ENCODE data around the gene RGS6.

Gene RGS6

DNA sequence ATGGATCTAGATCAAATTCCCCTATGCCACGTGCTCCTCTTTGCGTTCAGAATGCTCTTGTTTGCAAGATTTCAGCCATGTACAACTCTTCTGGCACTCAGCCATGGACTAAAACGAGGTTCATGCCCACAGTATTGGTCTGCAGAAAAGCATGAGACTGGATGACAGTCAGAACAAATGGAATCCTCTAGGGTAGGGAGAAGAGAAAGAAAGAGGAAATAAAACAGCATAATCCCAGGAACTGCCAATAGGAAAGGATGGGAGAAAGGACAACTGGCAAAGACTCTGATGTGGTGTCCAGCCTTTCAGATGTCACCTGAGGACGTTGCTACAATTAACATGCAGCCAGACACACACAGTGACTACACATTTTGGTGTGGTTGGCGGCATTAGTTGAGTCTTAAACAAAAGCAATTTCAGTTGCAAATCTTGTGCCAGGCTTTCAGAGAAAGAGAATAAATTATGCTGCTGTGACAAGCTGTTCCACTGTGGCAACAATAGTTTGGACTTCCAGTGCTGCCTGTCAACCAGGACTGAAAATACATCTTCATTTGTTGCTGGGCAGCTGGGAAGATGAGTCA lies 338.0 kb downstream of the RGS6 start:
- Histone ChIP-seq H3K79me2 (ENCODE audit: control insufficient read depth, insufficient read depth, low read length, unreplicated experiment) (no peaks in the 10 kb centered on the region), H3K36me3 (ENCODE audit: insufficient read depth, low read length) (no peaks in the 10 kb centered on the region), H3K4me3 (ENCODE audit: low read depth, low read length) (no peak overlapping the region), H3K27me3 (ENCODE audit: insufficient read depth, low read length) (no peaks in the 10 kb centered on the region), H2AFZ (ENCODE audit: low read length, unreplicated experiment) (no peak overlapping the region), H3K4me1 (ENCODE audit: control insufficient read depth, insufficient read depth, low read length, unreplicated experiment) (no peaks in the 10 kb centered on the region), H3K27ac (ENCODE audit: low read depth, low read length) (no peak overlapping the region)

DNA sequence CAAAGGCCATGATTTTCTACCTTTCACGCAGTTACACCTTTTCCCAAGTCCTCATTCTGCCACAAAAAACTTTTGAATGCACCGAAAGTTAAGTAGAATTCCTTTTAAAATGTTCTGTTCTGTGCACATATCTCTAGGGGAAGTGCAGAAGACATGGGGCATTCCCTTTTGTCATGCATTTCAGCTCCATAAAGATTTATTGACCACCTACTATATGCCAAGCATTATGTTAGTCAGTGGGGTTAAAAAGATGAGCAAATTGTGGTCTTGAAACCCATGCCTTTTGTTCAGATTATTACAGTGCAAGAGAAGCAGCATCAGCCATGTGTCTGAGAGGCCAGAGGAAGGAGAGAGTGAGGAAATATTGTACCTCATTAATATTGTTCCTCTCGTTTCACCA lies 338.5 kb downstream of the RGS6 start:
- H3K4me1 ChIP-seq (ENCODE audit: control insufficient read depth, insufficient read depth, low read length, unreplicated experiment): no peaks in the 10 kb centered on the region
- H3K79me2 ChIP-seq (ENCODE audit: control insufficient read depth, insufficient read depth, low read length, unreplicated experiment): no peaks in the 10 kb centered on the region

DNA sequence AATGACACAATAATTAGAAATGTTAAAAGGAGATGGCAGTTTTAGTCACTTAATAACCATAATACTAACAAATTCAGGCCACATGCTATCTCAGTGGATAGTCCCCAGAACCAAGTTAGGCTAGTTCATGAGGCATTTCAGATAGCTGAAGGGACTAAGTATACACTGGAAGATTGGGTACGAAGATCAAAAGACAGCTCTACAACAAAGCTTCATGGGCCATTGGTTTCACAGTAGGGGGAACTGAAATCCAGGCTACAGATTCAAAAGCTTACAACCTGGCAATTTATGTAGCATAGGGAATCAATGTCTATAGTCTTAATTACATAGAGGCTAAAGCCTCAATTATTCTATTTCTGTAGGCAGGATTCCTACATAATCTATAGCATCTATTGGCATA lies 343.0 kb downstream of the RGS6 start:
- no peaks in the 10 kb centered on the region for H3K4me1 ChIP-seq (ENCODE audit: control insufficient read depth, insufficient read depth, low read length, unreplicated experiment)
- H3K79me2 ChIP-seq (ENCODE audit: control insufficient read depth, insufficient read depth, low read length, unreplicated experiment): no peaks in the 10 kb centered on the region
- no peak overlapping the region for H3K4me3 ChIP-seq (ENCODE audit: low read depth, low read length)
- no peaks in the 10 kb centered on the region for H3K27me3 ChIP-seq (ENCODE audit: insufficient read depth, low read length)
- H3K27ac ChIP-seq (ENCODE audit: low read depth, low read length): no peak overlapping the region
- H2AFZ ChIP-seq (ENCODE audit: low read length, unreplicated experiment): no peak overlapping the region
- no peaks in the 10 kb centered on the region for H3K36me3 ChIP-seq (ENCODE audit: insufficient read depth, low read length)

More for the DNA sequence above, 338.5 kb downstream of the RGS6 start:
- Histone ChIP-seq H3K36me3 (ENCODE audit: insufficient read depth, low read length) (no peaks in the 10 kb centered on the region), H3K4me3 (ENCODE audit: low read depth, low read length) (no peak overlapping the region), H3K27me3 (ENCODE audit: insufficient read depth, low read length) (no peaks in the 10 kb centered on the region), H2AFZ (ENCODE audit: low read length, unreplicated experiment) (no peak overlapping the region), H3K27ac (ENCODE audit: low read depth, low read length) (no peak overlapping the region)

- Histone ChIP-seq H3K27ac (ENCODE audit: low read depth, low read length) (no peak overlapping the region), H3K27me3 (ENCODE audit: insufficient read depth, low read length) (no peaks in the 10 kb centered on the region), H3K36me3 (ENCODE audit: insufficient read depth, low read length) (no peaks in the 10 kb centered on the region), H3K4me1 (ENCODE audit: control insufficient read depth, insufficient read depth, low read length, unreplicated experiment) (no peaks in the 10 kb centered on the region), H3K79me2 (ENCODE audit: control insufficient read depth, insufficient read depth, low read length, unreplicated experiment) (no peaks in the 10 kb centered on the region), H3K4me3 (ENCODE audit: low read depth, low read length) (no peak overlapping the region), H2AFZ (ENCODE audit: low read length, unreplicated experiment) (no peak overlapping the region)
These were observed 346.1 kb downstream of the RGS6 start for GRCh38 chr14:72278316-72278715.

- H3K27ac ChIP-seq (ENCODE audit: low read depth, low read length): no peak overlapping the region
- H3K4me3 ChIP-seq (ENCODE audit: low read depth, low read length): no peak overlapping the region
- H3K79me2 ChIP-seq (ENCODE audit: control insufficient read depth, insufficient read depth, low read length, unreplicated experiment): no peaks in the 10 kb centered on the region
- H3K27me3 ChIP-seq (ENCODE audit: insufficient read depth, low read length): no peaks in the 10 kb centered on the region
- H2AFZ ChIP-seq (ENCODE audit: low read length, unreplicated experiment): no peak overlapping the region
- no peaks in the 10 kb centered on the region for H3K4me1 ChIP-seq (ENCODE audit: control insufficient read depth, insufficient read depth, low read length, unreplicated experiment)
- no peaks in the 10 kb centered on the region for H3K36me3 ChIP-seq (ENCODE audit: insufficient read depth, low read length)
These were observed 351.9 kb downstream of the RGS6 start for GRCh38 chr14:72284176-72284575.

- no peak overlapping the region for H2AFZ ChIP-seq (ENCODE audit: low read length, unreplicated experiment)
- H3K27me3 ChIP-seq (ENCODE audit: insufficient read depth, low read length): peaks cover 6% of the 10 kb centered on the region; the same call in 1 of the 2 replicates
These were observed 358.0 kb downstream of the RGS6 start for GRCh38 chr14:72290241-72290640.

DNA sequence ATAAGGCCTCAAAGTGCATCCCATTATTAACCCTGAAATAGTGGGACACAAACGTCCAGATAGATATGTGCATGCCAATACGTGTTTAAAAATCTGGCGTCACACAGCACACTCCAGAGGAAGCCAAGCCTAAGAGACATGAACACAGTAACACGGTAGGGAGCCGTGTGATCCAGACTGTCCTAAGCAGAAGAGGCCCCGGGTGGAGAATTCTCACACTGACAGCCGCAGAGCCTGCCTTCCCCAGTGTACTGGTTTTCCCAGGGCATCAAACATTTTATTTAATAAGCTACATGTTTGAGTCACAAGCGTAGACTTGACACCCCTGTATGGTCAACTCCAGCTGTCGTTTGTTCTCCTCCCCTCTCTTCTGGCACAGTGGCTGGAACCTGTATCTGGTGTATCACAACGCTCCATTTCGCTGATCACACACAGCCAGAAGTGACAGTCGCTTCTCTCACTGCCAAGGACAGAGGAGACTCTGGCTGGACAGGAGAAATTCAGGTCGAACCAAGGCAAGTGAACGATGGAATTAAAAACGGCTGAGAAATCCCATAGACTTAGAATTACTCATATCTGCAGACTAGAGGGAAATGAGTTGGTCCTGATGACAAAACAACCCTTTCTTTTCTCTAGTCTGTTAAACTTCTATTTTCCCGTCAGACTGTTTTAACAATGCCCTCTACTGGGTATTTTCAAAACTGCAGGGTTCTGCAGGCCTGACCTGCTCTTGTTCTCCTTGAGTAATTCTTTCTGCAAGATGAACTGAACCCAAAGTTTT lies 359.9 kb downstream of the RGS6 start:
- Histone ChIP-seq H3K27ac (ENCODE audit: low read depth, low read length) (no peak overlapping the region), H2AFZ (ENCODE audit: low read length, unreplicated experiment) (no peak overlapping the region), H3K27me3 (ENCODE audit: insufficient read depth, low read length) (peaks cover 6% of the 10 kb centered on the region; the same call in 1 of the 2 replicates), H3K4me1 (ENCODE audit: control insufficient read depth, insufficient read depth, low read length, unreplicated experiment) (no peaks in the 10 kb centered on the region), H3K79me2 (ENCODE audit: control insufficient read depth, insufficient read depth, low read length, unreplicated experiment) (no peaks in the 10 kb centered on the region), H3K36me3 (ENCODE audit: insufficient read depth, low read length) (no peaks in the 10 kb centered on the region), H3K4me3 (ENCODE audit: low read depth, low read length) (no peak overlapping the region)

More at GRCh38 chr14:72290241-72290640, 358.0 kb downstream of the RGS6 start:
- no peaks in the 10 kb centered on the region for H3K36me3 ChIP-seq (ENCODE audit: insufficient read depth, low read length)
- no peak overlapping the region for H3K4me3 ChIP-seq (ENCODE audit: low read depth, low read length)
- no peak overlapping the region for H3K27ac ChIP-seq (ENCODE audit: low read depth, low read length)
- no peaks in the 10 kb centered on the region for H3K79me2 ChIP-seq (ENCODE audit: control insufficient read depth, insufficient read depth, low read length, unreplicated experiment)
- no peaks in the 10 kb centered on the region for H3K4me1 ChIP-seq (ENCODE audit: control insufficient read depth, insufficient read depth, low read length, unreplicated experiment)

- H2AFZ ChIP-seq (ENCODE audit: low read length, unreplicated experiment): no peak overlapping the region
- H3K4me1 ChIP-seq (ENCODE audit: control insufficient read depth, insufficient read depth, low read length, unreplicated experiment): no peaks in the 10 kb centered on the region
- H3K4me3 ChIP-seq (ENCODE audit: low read depth, low read length): no peak overlapping the region
- H3K79me2 ChIP-seq (ENCODE audit: control insufficient read depth, insufficient read depth, low read length, unreplicated experiment): no peaks in the 10 kb centered on the region
- H3K36me3 ChIP-seq (ENCODE audit: insufficient read depth, low read length): no peaks in the 10 kb centered on the region
- H3K27me3 ChIP-seq (ENCODE audit: insufficient read depth, low read length): peaks cover 6% of the 10 kb centered on the region; the same call in 1 of the 2 replicates
- no peak overlapping the region for H3K27ac ChIP-seq (ENCODE audit: low read depth, low read length)
These were observed 360.4 kb downstream of the RGS6 start for GRCh38 chr14:72292689-72293024.

GRCh38 chr14:72301352-72301751 lies 369.1 kb downstream of the RGS6 start:
- Histone ChIP-seq H2AFZ (ENCODE audit: low read length, unreplicated experiment) (no peak overlapping the region), H3K4me1 (ENCODE audit: control insufficient read depth, insufficient read depth, low read length, unreplicated experiment) (no peaks in the 10 kb centered on the region), H3K36me3 (ENCODE audit: insufficient read depth, low read length) (no peaks in the 10 kb centered on the region), H3K27ac (ENCODE audit: low read depth, low read length) (no peak overlapping the region), H3K79me2 (ENCODE audit: control insufficient read depth, insufficient read depth, low read length, unreplicated experiment) (no peaks in the 10 kb centered on the region), H3K4me3 (ENCODE audit: low read depth, low read length) (no peak overlapping the region), H3K27me3 (ENCODE audit: insufficient read depth, low read length) (peaks cover 4% of the 10 kb centered on the region; the same call in 1 of the 2 replicates)

DNA sequence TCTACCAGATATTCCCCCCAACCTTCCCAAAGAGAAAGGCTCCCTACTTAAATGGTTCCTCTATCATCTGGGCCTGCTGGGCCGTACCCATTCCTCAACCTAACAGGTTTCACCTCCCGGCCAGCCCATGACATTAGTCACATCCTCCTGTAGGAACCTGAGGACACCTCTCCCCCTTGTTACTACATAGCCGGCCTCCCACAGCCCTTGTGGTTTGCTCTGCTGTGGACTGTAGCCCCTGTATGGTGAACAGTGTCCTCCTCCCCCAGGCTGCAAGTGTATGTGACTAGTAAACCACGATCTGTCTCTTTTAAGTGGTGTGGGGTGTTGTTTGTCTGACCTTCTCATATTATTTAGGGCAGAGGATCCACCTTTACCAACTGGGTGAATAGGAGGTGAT lies 371.7 kb downstream of the RGS6 start:
- Histone ChIP-seq H3K27me3 (ENCODE audit: insufficient read depth, low read length) (peaks cover 4% of the 10 kb centered on the region; the same call in 1 of the 2 replicates), H3K4me3 (ENCODE audit: low read depth, low read length) (no peak overlapping the region), H3K4me1 (ENCODE audit: control insufficient read depth, insufficient read depth, low read length, unreplicated experiment) (no peaks in the 10 kb centered on the region), H2AFZ (ENCODE audit: low read length, unreplicated experiment) (no peak overlapping the region), H3K27ac (ENCODE audit: low read depth, low read length) (no peak overlapping the region), H3K36me3 (ENCODE audit: insufficient read depth, low read length) (no peaks in the 10 kb centered on the region), H3K79me2 (ENCODE audit: control insufficient read depth, insufficient read depth, low read length, unreplicated experiment) (no peaks in the 10 kb centered on the region)

DNA sequence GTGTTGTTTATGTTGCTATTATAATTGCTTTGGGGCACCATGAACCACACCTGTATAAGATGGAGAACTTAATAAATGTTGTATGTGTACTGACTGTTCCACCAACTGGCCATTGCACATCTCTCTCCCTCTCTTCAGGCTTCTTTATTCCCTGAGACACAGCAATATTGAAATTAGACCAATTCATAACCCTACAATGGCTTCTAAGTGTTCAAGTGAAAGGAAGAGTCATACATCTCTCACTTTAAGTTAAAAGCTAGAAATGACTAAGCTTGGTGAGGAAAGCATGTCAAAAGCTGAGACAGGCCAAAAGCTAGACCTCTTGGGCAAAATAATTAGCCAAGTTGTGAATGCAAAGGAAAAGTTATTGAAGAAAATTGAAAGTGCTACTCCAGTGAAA lies 373.3 kb downstream of the RGS6 start:
- no peaks in the 10 kb centered on the region for H3K4me1 ChIP-seq (ENCODE audit: control insufficient read depth, insufficient read depth, low read length, unreplicated experiment)
- H3K27ac ChIP-seq (ENCODE audit: low read depth, low read length): no peak overlapping the region
- H3K79me2 ChIP-seq (ENCODE audit: control insufficient read depth, insufficient read depth, low read length, unreplicated experiment): no peaks in the 10 kb centered on the region
- H3K4me3 ChIP-seq (ENCODE audit: low read depth, low read length): no peak overlapping the region
- no peak overlapping the region for H2AFZ ChIP-seq (ENCODE audit: low read length, unreplicated experiment)
- H3K27me3 ChIP-seq (ENCODE audit: insufficient read depth, low read length): no peaks in the 10 kb centered on the region
- no peaks in the 10 kb centered on the region for H3K36me3 ChIP-seq (ENCODE audit: insufficient read depth, low read length)

Measured in ACC112 (cell line).